ENCODE results near the gene PCSK5. TPM values are rescaled to one million over a fixed set of nuclear protein-coding genes. Genes with fewer than 3 reads are reported as not detected.

PCSK5 gene
- total and polyA plus RNA-seq, 2 donors (not counting 3 experiments of a cell fraction or from before 2014, with no cell fraction given): 2.6 to 4.8 TPM

GRCh38 chr9:76032038-76032796, 141.7 kb downstream of the PCSK5 start:
- no TSS peak for BruUV-seq (replicated peaks)
- no peaks in the 10 kb centered on the region for H4K20me1 ChIP-seq (replicated peaks; ENCODE audit: control insufficient read depth, extremely low read depth, insufficient read depth, low read length)
- no peak overlapping the region for H2AFZ ChIP-seq (ENCODE audit: low read depth, low read length)
- H3K27ac ChIP-seq (ENCODE audit: insufficient read depth, low read depth, low read length): no peak overlapping the region
- CTCF ChIA-PET: no interaction called here
- H3K36me3 ChIP-seq (ENCODE audit: control insufficient read depth in 2 of 2, extremely low read depth in 1 of 2, insufficient read depth in 2 of 2, low read length in 2 of 2): no peaks in the 10 kb centered on the region
- POLR2A ChIA-PET: no interaction called here
- no peak overlapping the region for H3K9ac ChIP-seq (replicated peaks; ENCODE audit: extremely low read depth, insufficient read depth, low read length)
- TF ChIP-seq MAX (IDR thresholded peaks at IDR 0.05; ENCODE audit: insufficient read depth, insufficient read length) (no peak), EZH2 (IDR thresholded peaks at IDR 0.05; ENCODE audit: borderline replicate concordance, low read depth, low read length, severe bottlenecking) (no peak), GATA2 (IDR thresholded peaks at IDR 0.05; ENCODE audit: insufficient read depth, insufficient read length, low read depth, low read length) (no peak), FOS (IDR thresholded peaks at IDR 0.05; ENCODE audit: borderline replicate concordance, insufficient read depth, low read length) (no peak)
- no peaks in the 10 kb centered on the region for H3K79me2 ChIP-seq (ENCODE audit: control insufficient read depth, insufficient read depth, low read length)
- no peaks in the 10 kb centered on the region for H3K4me1 ChIP-seq (ENCODE audit: control insufficient read depth, extremely low read depth, insufficient read depth, low read length)
- FAIRE-seq (no peak), DNase-seq (ENCODE audit: low read depth, low spot score) (no peak)
- intact Hi-C loops (cut with micrococcal nuclease) (no loop called here), dilution Hi-C loops (cut with MboI; ENCODE audit: extremely low pct_ligation_motif_present, low sequenced_read_pairs) (no loop called here)
- no peak overlapping the region for H3K4me3 ChIP-seq (replicated peaks in 1 of 3; ENCODE audit: insufficient read depth in 1 of 3, low read depth in 1 of 3, low read length in 3 of 3)
- H3K27me3 ChIP-seq (ENCODE audit: control insufficient read depth in 2 of 2, insufficient read depth in 2 of 2, low read length in 2 of 2): no peaks in the 10 kb centered on the region
- no peak overlapping the region for H3K4me2 ChIP-seq (ENCODE audit: insufficient read depth, low read length)
- no peaks in the 10 kb centered on the region for H3K9me3 ChIP-seq (replicated peaks; ENCODE audit: control insufficient read depth, insufficient read depth, low read length)
- no peaks in the 10 kb centered on the region for H3K9me1 ChIP-seq (replicated peaks; ENCODE audit: control insufficient read depth, extremely low read depth, insufficient read depth, low read length)

GRCh38 chr9:76032797-76033373, 142.4 kb downstream of the PCSK5 start:
- intact Hi-C loops (cut with micrococcal nuclease): no loop called here
- no peaks in the 10 kb centered on the region for H3K36me3 ChIP-seq (ENCODE audit: control insufficient read depth in 2 of 2, extremely low read depth in 1 of 2, insufficient read depth in 2 of 2, low read length in 2 of 2)

More at GRCh38 chr9:76032797-76033373, 142.4 kb downstream of the PCSK5 start:
- Histone ChIP-seq H3K4me1 (ENCODE audit: control insufficient read depth, extremely low read depth, insufficient read depth, low read length) (no peaks in the 10 kb centered on the region), H4K20me1 (replicated peaks; ENCODE audit: control insufficient read depth, extremely low read depth, insufficient read depth, low read length) (no peaks in the 10 kb centered on the region), H3K27me3 (ENCODE audit: control insufficient read depth in 2 of 2, insufficient read depth in 2 of 2, low read length in 2 of 2) (no peaks in the 10 kb centered on the region), H3K9ac (replicated peaks; ENCODE audit: extremely low read depth, insufficient read depth, low read length) (no peak overlapping the region), H3K27ac (ENCODE audit: insufficient read depth, low read depth, low read length) (no peak overlapping the region), H2AFZ (ENCODE audit: low read depth, low read length) (no peak overlapping the region), H3K4me2 (ENCODE audit: insufficient read depth, low read length) (no peak overlapping the region), H3K4me3 (replicated peaks in 1 of 3; ENCODE audit: insufficient read depth in 1 of 3, low read depth in 1 of 3, low read length in 3 of 3) (no peak overlapping the region), H3K79me2 (ENCODE audit: control insufficient read depth, insufficient read depth, low read length) (no peaks in the 10 kb centered on the region), H3K9me1 (replicated peaks; ENCODE audit: control insufficient read depth, extremely low read depth, insufficient read depth, low read length) (no peaks in the 10 kb centered on the region), H3K9me3 (replicated peaks; ENCODE audit: control insufficient read depth, insufficient read depth, low read length) (no peaks in the 10 kb centered on the region)
- POLR2A ChIA-PET: no interaction called here
- TF ChIP-seq EZH2 (IDR thresholded peaks at IDR 0.05; ENCODE audit: borderline replicate concordance, low read depth, low read length, severe bottlenecking) (no peak), POLR2AphosphoS5 (IDR thresholded peaks at IDR 0.05; ENCODE audit: insufficient read depth, low read depth, low read length) (no peak), GATA2 (IDR thresholded peaks at IDR 0.05; ENCODE audit: insufficient read depth, insufficient read length, low read depth, low read length) (no peak), MAX (IDR thresholded peaks at IDR 0.05; ENCODE audit: insufficient read depth, insufficient read length) (no peak), MYC (IDR thresholded peaks at IDR 0.05; ENCODE audit: low read depth, low read length) (no peak), JUN (IDR thresholded peaks at IDR 0.05; ENCODE audit: borderline replicate concordance, insufficient read depth, insufficient read length, low read depth) (no peak)
- CTCF ChIA-PET: no interaction called here
- no TSS peak for BruUV-seq (replicated peaks)
- DNase-seq (ENCODE audit: low read depth, low spot score) (no peak), FAIRE-seq (no peak)
- dilution Hi-C loops (cut with MboI; ENCODE audit: extremely low pct_ligation_motif_present, low sequenced_read_pairs): no loop called here
